H1 (cell line): ENCODE measurements around the gene KLK8.
A peak's percentile ranks its signal among the peaks of the same experiment; 100 is the strongest.

ENCODE experiments used
- JUN ChIP-seq: IDR thresholded peaks from 2 replicates; pipeline ENCODE4 v1.6.1; 2011; ENCODE audit warnings: low read depth, mild to moderate bottlenecking, improper control_type of control experiment, low read length
- JUND ChIP-seq: IDR thresholded peaks from 2 replicates; pipeline ENCODE4 v1.6.1; 2011; ENCODE audit warnings: mild to moderate bottlenecking, improper control_type of control experiment, low read length
- POLR2A ChIP-seq, 2 experiments: IDR thresholded peaks; 1 replicate in 1 of 2; 2 replicates in 1 of 2; pipeline ENCODE4 v1.6.1; 2011; ENCODE audit warnings: low read depth in 2 of 2, low read length in 2 of 2, mild to moderate bottlenecking in 2 of 2; ENCODE audit errors: control extremely low read depth in 1 of 2
- RAD21 ChIP-seq, 2 experiments: IDR thresholded peaks in 1 of 2; conservative IDR thresholded peaks in 1 of 2; 2 replicates each; pipeline ENCODE4 v1.6.1; 2011; ENCODE audit warnings: low read depth in 2 of 2, low read length in 2 of 2, improper control_type of control experiment in 1 of 2, inconsistent platforms in 1 of 2, mild to moderate bottlenecking in 1 of 2, moderate library complexity in 1 of 2
- SP1 ChIP-seq: IDR thresholded peaks from 2 replicates; pipeline ENCODE4 v1.6.1; 2011; ENCODE audit warnings: low read depth, low read length
- YY1 ChIP-seq: IDR thresholded peaks from 2 replicates; pipeline ENCODE4 v1.6.1; 2011; ENCODE audit warnings: low read depth, mild to moderate bottlenecking, low read length

- peak; percentile 74; the same call in 1 of the 2 replicates for TF ChIP-seq SP1
- TF ChIP-seq POLR2A (IDR thresholded peaks at IDR 0.05; ENCODE audit: control extremely low read depth in 1 of 2, low read depth in 2 of 2, low read length in 2 of 2) = no peak
- TF ChIP-seq RAD21 (IDR thresholded peaks at IDR 0.05 in 1 of 2, conservative IDR thresholded peaks at IDR 0.05 in 1 of 2; ENCODE audit: low read depth in 2 of 2, low read length in 2 of 2) = no peak
- TF ChIP-seq JUND = no peak
- TF ChIP-seq YY1 = no peak
- no peak for TF ChIP-seq JUN
Observed at GRCh38 chr19:51029718-51030117, 28.3 kb upstream of the KLK8 start.
